ENCODE measurements around the gene MARCHF9.

- TF ChIP-seq, protein P1, sequence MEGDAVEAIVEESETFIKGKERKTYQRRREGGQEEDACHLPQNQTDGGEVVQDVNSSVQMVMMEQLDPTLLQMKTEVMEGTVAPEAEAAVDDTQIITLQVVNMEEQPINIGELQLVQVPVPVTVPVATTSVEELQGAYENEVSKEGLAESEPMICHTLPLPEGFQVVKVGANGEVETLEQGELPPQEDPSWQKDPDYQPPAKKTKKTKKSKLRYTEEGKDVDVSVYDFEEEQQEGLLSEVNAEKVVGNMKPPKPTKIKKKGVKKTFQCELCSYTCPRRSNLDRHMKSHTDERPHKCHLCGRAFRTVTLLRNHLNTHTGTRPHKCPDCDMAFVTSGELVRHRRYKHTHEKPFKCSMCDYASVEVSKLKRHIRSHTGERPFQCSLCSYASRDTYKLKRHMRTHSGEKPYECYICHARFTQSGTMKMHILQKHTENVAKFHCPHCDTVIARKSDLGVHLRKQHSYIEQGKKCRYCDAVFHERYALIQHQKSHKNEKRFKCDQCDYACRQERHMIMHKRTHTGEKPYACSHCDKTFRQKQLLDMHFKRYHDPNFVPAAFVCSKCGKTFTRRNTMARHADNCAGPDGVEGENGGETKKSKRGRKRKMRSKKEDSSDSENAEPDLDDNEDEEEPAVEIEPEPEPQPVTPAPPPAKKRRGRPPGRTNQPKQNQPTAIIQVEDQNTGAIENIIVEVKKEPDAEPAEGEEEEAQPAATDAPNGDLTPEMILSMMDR (conservative IDR thresholded peaks at IDR 0.05 in 1 of 2, IDR thresholded peaks at IDR 0.05 in 1 of 2; ENCODE audit: low read depth in 1 of 2, low read length in 2 of 2): peak; percentile 19 to 45
- TF ChIP-seq EZH2 (IDR thresholded peaks at IDR 0.05; ENCODE audit: low read length, missing control alignments): no peak
Observed at GRCh38 chr12:57735952-57736740, 18.8 kb upstream of the MARCHF9 start.

Measured in fibroblast of lung (primary cell).